ENCODE results near the gene VGF.

DNA sequence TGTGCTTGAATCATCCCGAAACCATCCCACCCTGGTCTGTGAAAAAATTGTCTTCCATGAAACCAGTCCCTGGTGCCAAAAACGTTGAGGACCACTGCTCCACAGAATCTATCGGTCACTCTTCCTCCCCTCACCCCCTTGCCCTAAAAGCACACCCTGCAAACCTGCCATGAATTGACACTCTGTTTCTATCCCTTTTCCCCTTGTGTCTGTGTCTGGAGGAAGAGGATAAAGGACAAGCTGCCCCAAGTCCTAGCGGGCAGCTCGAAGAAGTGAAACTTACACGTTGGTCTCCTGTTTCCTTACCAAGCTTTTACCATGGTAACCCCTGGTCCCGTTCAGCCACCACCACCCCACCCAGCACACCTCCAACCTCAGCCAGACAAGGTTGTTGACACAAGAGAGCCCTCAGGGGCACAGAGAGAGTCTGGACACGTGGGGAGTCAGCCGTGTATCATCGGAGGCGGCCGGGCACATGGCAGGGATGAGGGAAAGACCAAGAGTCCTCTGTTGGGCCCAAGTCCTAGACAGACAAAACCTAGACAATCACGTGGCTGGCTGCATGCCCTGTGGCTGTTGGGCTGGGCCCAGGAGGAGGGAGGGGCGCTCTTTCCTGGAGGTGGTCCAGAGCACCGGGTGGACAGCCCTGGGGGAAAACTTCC is 39.2 kb downstream of the VGF start:
- TF ChIP-seq POLR2AphosphoS5 (IDR thresholded peaks at IDR 0.05; ENCODE audit: borderline replicate concordance, low read depth, low read length) (no peak), EZH2 (IDR thresholded peaks at IDR 0.05) (no peak)

Measured in SK-N-MC (cell line).